Measurements from ENCODE around the gene HADHB. TPM values are rescaled to one million over a fixed set of nuclear protein-coding genes. Genes with fewer than 3 reads are reported as not detected.

HADHB gene
- total and polyA plus RNA-seq, 10 of the 15 experiments (the other 5 are each of a cell fraction or from before 2014, with no cell fraction given): 53.7 to 145 (median 85.5) TPM

DNA sequence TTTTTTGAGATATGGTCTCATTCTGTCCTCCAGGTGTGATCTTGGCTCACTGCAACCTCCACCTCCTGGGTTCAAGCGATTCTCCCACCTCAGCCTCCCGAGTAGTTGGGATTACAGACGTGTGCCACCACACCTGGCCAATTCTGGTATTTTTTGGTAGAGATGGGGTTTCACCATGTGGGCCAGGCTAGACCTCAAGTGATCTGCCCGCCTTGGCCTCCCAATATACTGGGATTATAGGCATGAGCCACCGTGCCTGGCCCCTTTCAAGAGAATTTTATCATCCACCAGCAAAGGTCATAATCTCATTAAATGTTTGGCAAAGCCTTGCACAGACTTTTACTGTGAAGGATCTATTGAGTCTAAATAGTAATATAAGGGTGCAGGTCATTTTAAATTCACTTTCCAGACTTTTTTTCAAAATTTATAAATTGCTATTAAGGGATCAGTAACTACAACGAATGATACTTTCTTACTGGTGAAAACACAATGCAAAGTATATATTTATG, 2.8 kb upstream of the HADHB start:
- H3K27ac ChIP-seq (ENCODE audit: control insufficient read depth, insufficient read depth): no peak overlapping the region
- in situ Hi-C loops (cut with MboI): no loop called here
- BruUV-seq (replicated peaks): no TSS peak
- H3K36me3 ChIP-seq (ENCODE audit: control insufficient read depth in 2 of 2, insufficient read depth in 2 of 2, low read length in 1 of 2): peaks cover 1 to 12% of the 10 kb centered on the region in 2 experiments; a peak in 2 of 4 replicates
- no peak for FAIRE-seq
- H4K20me1 ChIP-seq (ENCODE audit: control insufficient read depth, insufficient read depth): no peaks in the 10 kb centered on the region
- H3K79me2 ChIP-seq (ENCODE audit: control insufficient read depth, insufficient read depth, low read length): peaks cover 75% of the 10 kb centered on the region
- 0 out of 2 replicates have a peak overlapping the region, but pooled peaks have one; percentile 15 for H3K4me3 ChIP-seq
- intact Hi-C loops (cut with micrococcal nuclease; ENCODE audit: unreplicated experiment): no loop called here
- H3K9ac ChIP-seq (ENCODE audit: control insufficient read depth, insufficient read depth, low read length): no peak overlapping the region; the same call in 1 of the 2 replicates
- H2AFZ ChIP-seq (ENCODE audit: control insufficient read depth, low read depth, low read length): no peak overlapping the region
- TF ChIP-seq, protein P1, sequence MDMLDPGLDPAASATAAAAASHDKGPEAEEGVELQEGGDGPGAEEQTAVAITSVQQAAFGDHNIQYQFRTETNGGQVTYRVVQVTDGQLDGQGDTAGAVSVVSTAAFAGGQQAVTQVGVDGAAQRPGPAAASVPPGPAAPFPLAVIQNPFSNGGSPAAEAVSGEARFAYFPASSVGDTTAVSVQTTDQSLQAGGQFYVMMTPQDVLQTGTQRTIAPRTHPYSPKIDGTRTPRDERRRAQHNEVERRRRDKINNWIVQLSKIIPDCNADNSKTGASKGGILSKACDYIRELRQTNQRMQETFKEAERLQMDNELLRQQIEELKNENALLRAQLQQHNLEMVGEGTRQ (IDR thresholded peaks at IDR 0.05; ENCODE audit: borderline replicate concordance, low read depth, low read length): no peak
- TF ChIP-seq, protein P2, sequence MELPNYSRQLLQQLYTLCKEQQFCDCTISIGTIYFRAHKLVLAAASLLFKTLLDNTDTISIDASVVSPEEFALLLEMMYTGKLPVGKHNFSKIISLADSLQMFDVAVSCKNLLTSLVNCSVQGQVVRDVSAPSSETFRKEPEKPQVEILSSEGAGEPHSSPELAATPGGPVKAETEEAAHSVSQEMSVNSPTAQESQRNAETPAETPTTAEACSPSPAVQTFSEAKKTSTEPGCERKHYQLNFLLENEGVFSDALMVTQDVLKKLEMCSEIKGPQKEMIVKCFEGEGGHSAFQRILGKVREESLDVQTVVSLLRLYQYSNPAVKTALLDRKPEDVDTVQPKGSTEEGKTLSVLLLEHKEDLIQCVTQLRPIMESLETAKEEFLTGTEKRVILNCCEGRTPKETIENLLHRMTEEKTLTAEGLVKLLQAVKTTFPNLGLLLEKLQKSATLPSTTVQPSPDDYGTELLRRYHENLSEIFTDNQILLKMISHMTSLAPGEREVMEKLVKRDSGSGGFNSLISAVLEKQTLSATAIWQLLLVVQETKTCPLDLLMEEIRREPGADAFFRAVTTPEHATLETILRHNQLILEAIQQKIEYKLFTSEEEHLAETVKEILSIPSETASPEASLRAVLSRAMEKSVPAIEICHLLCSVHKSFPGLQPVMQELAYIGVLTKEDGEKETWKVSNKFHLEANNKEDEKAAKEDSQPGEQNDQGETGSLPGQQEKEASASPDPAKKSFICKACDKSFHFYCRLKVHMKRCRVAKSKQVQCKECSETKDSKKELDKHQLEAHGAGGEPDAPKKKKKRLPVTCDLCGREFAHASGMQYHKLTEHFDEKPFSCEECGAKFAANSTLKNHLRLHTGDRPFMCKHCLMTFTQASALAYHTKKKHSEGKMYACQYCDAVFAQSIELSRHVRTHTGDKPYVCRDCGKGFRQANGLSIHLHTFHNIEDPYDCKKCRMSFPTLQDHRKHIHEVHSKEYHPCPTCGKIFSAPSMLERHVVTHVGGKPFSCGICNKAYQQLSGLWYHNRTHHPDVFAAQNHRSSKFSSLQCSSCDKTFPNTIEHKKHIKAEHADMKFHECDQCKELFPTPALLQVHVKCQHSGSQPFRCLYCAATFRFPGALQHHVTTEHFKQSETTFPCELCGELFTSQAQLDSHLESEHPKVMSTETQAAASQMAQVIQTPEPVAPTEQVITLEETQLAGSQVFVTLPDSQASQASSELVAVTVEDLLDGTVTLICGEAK (IDR thresholded peaks at IDR 0.05; ENCODE audit: borderline replicate concordance): 0 out of 2 replicates have a peak, but pooled peaks have one; percentile 12
- ATAC-seq: no peak
- POLR2A ChIA-PET: interaction anchor here (0.6 to 5.1 kb wide), 2 partner anchors 103 to 203 kb away, joined by 3 to 35 read pairs; partner anchors contain the start of genes ADGRF3 and SELENOI
- SMC1A ChIA-PET (ENCODE audit: uncharacterized antibody, unreplicated experiment): interaction anchor here (0.6 to 8.9 kb wide), 4 partner anchors 10 to 116 kb away, joined by 3 to 71 read pairs (median 4); no protein-coding TSS in a partner anchor
- 89% methylated on average over 6 of the region's 6 CpGs for WGBS (ENCODE audit: insufficient coverage, insufficient replicate concordance, low lambda C conversion rate, missing lambda C conversion rate)
- H3K27me3 ChIP-seq (replicated peaks in 1 of 2; ENCODE audit: control insufficient read depth in 2 of 2, insufficient read depth in 2 of 2, low read length in 1 of 2): no peaks in the 10 kb centered on the region
- RAD21 ChIA-PET (ENCODE audit: unreplicated experiment): interaction anchor here (1.2 to 3.0 kb wide), 2 partner anchors 58 kb away, joined by 3 to 11 read pairs; no protein-coding TSS in a partner anchor
- H3K9me3 ChIP-seq (replicated peaks; ENCODE audit: control insufficient read depth, insufficient read depth, low read length): no peaks in the 10 kb centered on the region; the same call in 2 of the 3 replicates
- DNase-seq (ENCODE audit: low read depth, low spot score): no peak
- CTCF ChIA-PET: interaction anchor here (0.6 kb wide), 1 partner anchor 89 kb away, joined by 3 read pairs; no protein-coding TSS in a partner anchor
- peak overlapping the region; percentile 59; the same call in 1 of the 2 replicates for H3K4me2 ChIP-seq (ENCODE audit: control insufficient read depth, insufficient read depth)
- H3K4me1 ChIP-seq (ENCODE audit: control insufficient read depth, insufficient read depth, low read length): peaks cover 13% of the 10 kb centered on the region
